HEK293T (cell line): ENCODE data around the gene SLC66A1.

ENCODE experiments used
- CTCF ChIA-PET: fragments of 350-600 bp; formaldehyde crosslinking; extraction: SDS; loops from one replicate; lab custom pipeline; 2021; ENCODE audit warnings: antibody characterized with exemption, inconsistent platforms; lab: Yijun Ruan, JAX
- POLR2A ChIA-PET: fragments of 350-600 bp; formaldehyde crosslinking; extraction: SDS; loops from one replicate; lab custom pipeline; 2020; ENCODE audit warnings: antibody characterized with exemption, inconsistent platforms; lab: Yijun Ruan, JAX
- DNase-seq: peaks from one replicate; pipeline ENCODE4 v3.0.0; 2012; ENCODE audit warnings: mixed read lengths; ENCODE audit errors: extremely low spot score
- ARNT ChIP-seq: fragments of 450-650 bp; IDR thresholded peaks from 2 replicates; pipeline ENCODE4 v1.6.1; 2017; ENCODE audit warnings: mild to moderate bottlenecking
- BHLHE40 ChIP-seq: fragments of 450-650 bp; IDR thresholded peaks from 2 replicates; pipeline ENCODE4 v1.6.1; 2016; ENCODE audit warnings: mild to moderate bottlenecking, moderate library complexity, borderline replicate concordance
- CTBP1 ChIP-seq: fragments of 450-650 bp; IDR thresholded peaks from 2 replicates; pipeline ENCODE4 v1.6.1; 2016; ENCODE audit warnings: borderline replicate concordance
- ELF4 ChIP-seq: fragments of 450-650 bp; IDR thresholded peaks from 2 replicates; pipeline ENCODE4 v1.6.1; 2017; ENCODE audit warnings: antibody characterized with exemption
- FOXA1 ChIP-seq: fragments of 450-650 bp; IDR thresholded peaks from 2 replicates; pipeline ENCODE4 v1.6.1; 2016; ENCODE audit warnings: mild to moderate bottlenecking
- FOXK2 ChIP-seq: fragments of 450-650 bp; IDR thresholded peaks from 2 replicates; pipeline ENCODE4 v1.6.1; 2016; ENCODE audit warnings: mild to moderate bottlenecking
- FOXM1 ChIP-seq: fragments of 450-650 bp; IDR thresholded peaks from 2 replicates; pipeline ENCODE4 v1.6.1; 2017; ENCODE audit warnings: mild to moderate bottlenecking, borderline replicate concordance
- HDGF ChIP-seq: fragments of 450-650 bp; IDR thresholded peaks from 2 replicates; pipeline ENCODE4 v1.6.1; 2017; ENCODE audit warnings: antibody characterized with exemption, borderline replicate concordance
- L3MBTL2 ChIP-seq: fragments of 450-650 bp; conservative IDR thresholded peaks from 2 replicates; pipeline ENCODE4 v1.6.1; 2016; ENCODE audit warnings: mild to moderate bottlenecking
- LEF1 ChIP-seq: fragments of 450-650 bp; IDR thresholded peaks from 2 replicates; pipeline ENCODE4 v1.6.1; 2017; ENCODE audit warnings: mild to moderate bottlenecking, borderline replicate concordance
- NFRKB ChIP-seq: fragments of 450-650 bp; IDR thresholded peaks from 2 replicates; pipeline ENCODE4 v1.6.1; 2016; ENCODE audit warnings: mild to moderate bottlenecking, moderate library complexity
- SP1 ChIP-seq: fragments of 450-650 bp; IDR thresholded peaks from 2 replicates; pipeline ENCODE4 v1.6.1; 2017
- SUZ12 ChIP-seq: fragments of 450-650 bp; IDR thresholded peaks from 2 replicates; pipeline ENCODE4 v1.6.1; 2016; ENCODE audit warnings: mild to moderate bottlenecking
- TARDBP ChIP-seq: fragments of 450-650 bp; IDR thresholded peaks from 2 replicates; pipeline ENCODE4 v1.6.1; 2016
- ZNF384 ChIP-seq: fragments of 450-650 bp; IDR thresholded peaks from 2 replicates; pipeline ENCODE4 v1.6.1; 2016
- TF ChIP-seq, protein P1 (sequence below): fragments of 450-650 bp; IDR thresholded peaks from 2 replicates; pipeline ENCODE4 v1.6.1; 2016

Gene SLC66A1

GRCh38 chr1:19347533-19348172 lies 35.5 kb downstream of the SLC66A1 start:
- TF ChIP-seq LEF1 (no peak), SP1 (no peak), ZNF384 (no peak), ARNT (no peak), FOXK2 (no peak), L3MBTL2 (no peak), TARDBP (no peak), FOXM1 (no peak), ELF4 (no peak), BHLHE40 (no peak), SUZ12 (no peak), NFRKB (no peak), HDGF (no peak), CTBP1 (no peak), FOXA1 (no peak)
- TF ChIP-seq, protein P1, sequence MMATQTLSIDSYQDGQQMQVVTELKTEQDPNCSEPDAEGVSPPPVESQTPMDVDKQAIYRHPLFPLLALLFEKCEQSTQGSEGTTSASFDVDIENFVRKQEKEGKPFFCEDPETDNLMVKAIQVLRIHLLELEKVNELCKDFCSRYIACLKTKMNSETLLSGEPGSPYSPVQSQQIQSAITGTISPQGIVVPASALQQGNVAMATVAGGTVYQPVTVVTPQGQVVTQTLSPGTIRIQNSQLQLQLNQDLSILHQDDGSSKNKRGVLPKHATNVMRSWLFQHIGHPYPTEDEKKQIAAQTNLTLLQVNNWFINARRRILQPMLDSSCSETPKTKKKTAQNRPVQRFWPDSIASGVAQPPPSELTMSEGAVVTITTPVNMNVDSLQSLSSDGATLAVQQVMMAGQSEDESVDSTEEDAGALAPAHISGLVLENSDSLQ, result no peak
- CTCF ChIA-PET, result no interaction called here
- POLR2A ChIA-PET, result no interaction called here
- no peak for DNase-seq

GRCh38 chr1:19348441-19349198 lies 36.5 kb downstream of the SLC66A1 start:
- CTCF ChIA-PET, result interaction anchor here (1.4 kb wide), 1 partner anchor 26 kb away, joined by 5 read pairs; no protein-coding TSS in a partner anchor
- TF ChIP-seq SP1 (no peak), CTBP1 (no peak)
- DNase-seq, result no peak
- POLR2A ChIA-PET, result no interaction called here

- ChIA-PET POLR2A (no interaction called here), CTCF (interaction anchor here (0.8 kb wide), 1 partner anchor 706 kb away, joined by 4 read pairs; no protein-coding TSS in a partner anchor)
- TF ChIP-seq ARNT, result no peak
- no peak for TF ChIP-seq L3MBTL2
- no peak for TF ChIP-seq FOXA1
- TF ChIP-seq LEF1, result no peak
- no peak for TF ChIP-seq HDGF
- no peak for TF ChIP-seq NFRKB
- no peak for TF ChIP-seq CTBP1
- TF ChIP-seq TARDBP, result no peak
- TF ChIP-seq FOXM1, result no peak
- TF ChIP-seq, protein P1, result no peak
- TF ChIP-seq SP1, result no peak
- TF ChIP-seq SUZ12, result no peak
- TF ChIP-seq FOXK2, result no peak
- TF ChIP-seq BHLHE40, result no peak
- TF ChIP-seq ELF4, result no peak
- no peak for TF ChIP-seq ZNF384
Measured at GRCh38 chr1:19349999-19350398, 37.9 kb downstream of the SLC66A1 start.

DNA sequence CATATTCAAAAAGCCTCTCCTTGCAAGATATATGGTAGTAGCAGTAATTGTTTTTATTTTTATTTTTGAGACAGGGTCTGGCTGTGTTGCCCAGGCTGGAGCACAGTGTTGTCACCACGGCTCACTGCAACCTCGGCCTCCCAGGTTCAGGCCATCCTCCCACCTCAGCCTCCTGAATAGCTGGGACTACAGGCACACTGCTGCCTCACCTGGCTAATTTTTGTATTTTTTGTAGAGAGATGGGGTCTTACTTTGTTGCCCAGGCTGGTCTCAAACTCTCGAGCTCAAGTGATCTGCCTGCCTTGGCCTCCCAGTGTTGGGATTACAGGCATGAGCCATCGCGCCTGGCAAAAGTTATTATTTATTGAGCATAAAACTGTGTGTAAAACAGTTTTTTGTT lies 38.4 kb downstream of the SLC66A1 start:
- POLR2A ChIA-PET, result no interaction called here
- no peak for TF ChIP-seq LEF1
- no peak for TF ChIP-seq TARDBP
- no peak for TF ChIP-seq ARNT
- no peak for TF ChIP-seq FOXM1
- no peak for TF ChIP-seq ELF4
- TF ChIP-seq L3MBTL2, result no peak
- TF ChIP-seq SP1, result no peak
- TF ChIP-seq BHLHE40, result no peak
- TF ChIP-seq, protein P1, result no peak
- no peak for TF ChIP-seq ZNF384
- no peak for TF ChIP-seq FOXK2
- CTCF ChIA-PET, result interaction anchor here (0.6 to 0.8 kb wide), 2 partner anchors 707 to 876 kb away, joined by 3 to 4 read pairs; no protein-coding TSS in a partner anchor
- DNase-seq, result no peak

More at GRCh38 chr1:19349999-19350398, 37.9 kb downstream of the SLC66A1 start:
- no peak for DNase-seq

DNA sequence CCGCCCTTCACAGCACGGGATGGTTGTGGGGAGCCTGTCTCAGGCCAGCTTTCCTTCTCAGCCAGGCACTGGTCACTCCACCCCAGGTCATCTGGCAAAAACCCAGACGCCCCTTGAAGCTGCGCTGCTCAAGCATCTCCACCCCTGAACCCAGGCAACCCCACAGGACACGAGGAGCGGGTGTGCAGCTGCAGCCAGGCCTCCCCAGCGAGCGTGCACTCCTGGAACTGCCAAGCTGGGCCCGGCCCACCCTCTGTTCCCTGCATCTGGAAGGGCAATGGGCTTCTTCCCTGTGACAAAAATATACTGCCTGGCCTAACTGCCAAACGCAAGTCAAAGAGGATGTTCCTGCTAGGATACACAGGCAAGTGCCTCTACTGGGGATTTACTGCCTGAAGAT lies 39.7 kb downstream of the SLC66A1 start:
- no peak for TF ChIP-seq LEF1
- no peak for TF ChIP-seq BHLHE40
- no peak for TF ChIP-seq TARDBP
- no peak for TF ChIP-seq ELF4
- TF ChIP-seq L3MBTL2, result no peak
- no peak for TF ChIP-seq FOXA1
- TF ChIP-seq HDGF, result no peak
- no peak for TF ChIP-seq SUZ12
- no peak for TF ChIP-seq ARNT
- TF ChIP-seq FOXK2, result no peak
- TF ChIP-seq FOXM1, result no peak
- TF ChIP-seq, protein P1, result no peak
- no peak for TF ChIP-seq NFRKB
- TF ChIP-seq CTBP1, result no peak
- no peak for TF ChIP-seq SP1
- no peak for DNase-seq
- POLR2A ChIA-PET, result no interaction called here
- CTCF ChIA-PET, result no interaction called here
